ENCODE data around the gene MAMLD1.

Gene MAMLD1

DNA sequence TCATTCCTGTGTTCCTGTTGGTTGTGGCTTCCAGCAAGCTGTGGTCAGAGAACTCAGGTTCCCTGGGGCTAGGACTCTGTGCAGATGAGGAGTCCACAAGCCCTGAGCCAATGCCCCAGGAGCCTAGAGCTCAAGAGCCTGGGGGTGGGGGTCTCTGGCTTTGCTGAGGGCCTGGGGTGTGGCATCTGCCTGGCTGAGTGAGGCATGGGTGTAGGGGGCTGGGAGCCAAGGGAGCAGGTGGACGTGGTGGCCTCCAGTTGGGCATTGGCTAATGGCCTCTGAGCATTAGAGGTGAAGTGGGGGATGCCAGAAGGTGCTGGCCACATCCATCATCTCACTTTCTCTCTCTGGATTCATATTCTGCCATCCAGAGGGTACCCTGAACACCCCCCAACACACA is 5.3 kb upstream of the MAMLD1 start:
- DNase-seq (ENCODE audit: low read depth) = no peak

DNA sequence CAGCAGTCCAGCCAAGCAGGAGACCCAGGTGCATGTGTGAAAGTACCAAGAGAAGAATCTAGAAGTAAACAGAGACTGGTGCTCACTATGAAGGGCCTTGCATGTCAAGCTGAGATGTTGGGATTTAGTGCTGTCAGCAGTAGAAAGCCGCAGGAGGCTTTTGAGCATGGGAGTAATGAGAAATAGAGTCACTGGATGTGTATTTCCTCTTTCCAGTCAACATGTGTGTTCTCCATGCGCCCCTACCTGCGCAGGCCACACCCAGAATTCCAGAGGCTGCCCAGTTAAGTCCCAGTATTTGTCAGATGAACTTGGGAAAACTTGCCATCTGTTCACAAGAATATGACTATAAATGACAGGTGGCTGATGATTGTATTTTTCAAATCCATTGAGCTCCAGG is 4.5 kb upstream of the MAMLD1 start:
- no peak for DNase-seq (ENCODE audit: low read depth)

DNA sequence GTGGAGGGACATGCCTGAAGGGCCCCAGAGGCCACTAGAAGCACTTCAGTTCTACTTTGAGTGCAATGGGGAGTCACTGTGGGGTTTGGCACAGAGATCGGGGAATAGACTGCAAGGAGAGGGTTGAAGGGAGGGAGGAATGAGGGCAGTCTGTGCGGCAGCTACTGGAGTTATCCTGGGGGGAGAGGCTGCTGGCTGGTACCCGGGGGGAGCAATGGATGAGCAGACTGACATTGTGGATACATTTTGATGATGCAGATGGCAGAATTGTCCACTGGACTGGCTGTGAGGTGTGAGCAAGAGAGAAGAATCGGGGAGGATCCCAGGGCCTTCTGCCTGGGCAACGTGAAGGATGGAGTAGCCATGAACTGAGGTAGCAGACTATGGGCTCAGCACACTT is 2.8 kb upstream of the MAMLD1 start:
- DNase-seq (ENCODE audit: low read depth) = no peak

DNA sequence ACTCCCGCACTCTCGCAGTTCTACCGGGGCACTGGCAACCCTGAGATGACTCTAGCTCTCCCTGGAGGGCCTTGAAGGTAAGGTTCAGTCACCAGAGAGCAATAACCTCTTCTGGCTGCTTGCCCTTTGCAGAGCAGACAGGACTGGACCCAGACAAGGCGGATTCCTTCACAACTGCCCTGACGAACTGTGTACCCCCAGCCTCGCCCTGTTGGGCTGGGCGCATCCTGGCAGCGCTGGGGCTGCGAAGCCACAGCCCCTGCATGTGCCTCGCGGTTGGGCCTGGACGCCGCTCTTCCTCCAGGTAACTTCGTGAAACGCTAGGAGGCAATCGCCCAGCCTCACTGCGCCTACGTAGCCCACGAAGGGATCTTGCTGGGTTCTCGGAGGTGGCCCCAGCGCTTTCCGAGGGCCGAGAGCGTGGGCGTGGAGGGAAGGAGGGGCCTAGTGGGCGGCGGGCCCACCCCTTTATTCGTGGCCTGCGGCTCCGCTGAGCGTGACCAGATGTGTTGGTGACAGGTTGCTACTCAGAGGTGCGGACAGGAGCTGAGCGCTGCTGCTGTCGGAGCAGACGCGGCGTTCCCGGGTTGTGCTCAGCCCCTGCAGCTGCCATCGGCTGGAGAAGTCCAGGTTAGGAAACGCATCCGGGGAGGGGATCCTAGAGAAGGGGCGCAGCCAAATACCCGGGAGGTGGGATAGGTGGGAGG is 1.9 kb upstream of the MAMLD1 start:
- DNase-seq (ENCODE audit: low read depth) = no peak

DNA sequence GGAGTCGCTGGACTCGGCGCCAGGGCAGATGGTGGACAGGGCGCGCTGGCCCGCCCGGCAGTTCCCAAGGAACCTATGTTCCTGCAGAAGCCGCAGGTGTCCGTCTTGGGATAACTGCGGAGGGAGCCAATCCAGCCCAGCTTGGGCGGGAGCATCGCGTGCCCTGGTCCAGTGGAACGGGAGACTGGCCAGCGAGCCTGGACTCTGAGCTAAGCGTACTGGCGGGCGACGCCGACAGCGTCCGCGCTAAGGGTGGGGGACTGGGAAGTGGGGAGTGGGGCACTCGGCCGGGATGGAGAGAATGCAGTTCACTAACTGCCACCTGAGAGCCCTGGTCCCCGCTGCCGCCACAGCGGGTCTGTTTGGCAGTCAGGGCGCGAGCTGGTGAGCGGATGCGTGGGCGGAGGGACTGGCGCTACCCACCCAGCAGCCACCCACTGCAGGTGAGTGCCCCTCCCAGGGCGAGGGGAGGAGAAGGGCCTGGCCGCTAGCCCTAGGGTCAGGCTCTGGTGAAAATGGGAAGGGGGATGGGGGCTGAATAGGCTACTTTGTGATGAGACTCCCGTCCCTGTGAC is 1.3 kb upstream of the MAMLD1 start:
- no peak for DNase-seq (ENCODE audit: low read depth)

DNA sequence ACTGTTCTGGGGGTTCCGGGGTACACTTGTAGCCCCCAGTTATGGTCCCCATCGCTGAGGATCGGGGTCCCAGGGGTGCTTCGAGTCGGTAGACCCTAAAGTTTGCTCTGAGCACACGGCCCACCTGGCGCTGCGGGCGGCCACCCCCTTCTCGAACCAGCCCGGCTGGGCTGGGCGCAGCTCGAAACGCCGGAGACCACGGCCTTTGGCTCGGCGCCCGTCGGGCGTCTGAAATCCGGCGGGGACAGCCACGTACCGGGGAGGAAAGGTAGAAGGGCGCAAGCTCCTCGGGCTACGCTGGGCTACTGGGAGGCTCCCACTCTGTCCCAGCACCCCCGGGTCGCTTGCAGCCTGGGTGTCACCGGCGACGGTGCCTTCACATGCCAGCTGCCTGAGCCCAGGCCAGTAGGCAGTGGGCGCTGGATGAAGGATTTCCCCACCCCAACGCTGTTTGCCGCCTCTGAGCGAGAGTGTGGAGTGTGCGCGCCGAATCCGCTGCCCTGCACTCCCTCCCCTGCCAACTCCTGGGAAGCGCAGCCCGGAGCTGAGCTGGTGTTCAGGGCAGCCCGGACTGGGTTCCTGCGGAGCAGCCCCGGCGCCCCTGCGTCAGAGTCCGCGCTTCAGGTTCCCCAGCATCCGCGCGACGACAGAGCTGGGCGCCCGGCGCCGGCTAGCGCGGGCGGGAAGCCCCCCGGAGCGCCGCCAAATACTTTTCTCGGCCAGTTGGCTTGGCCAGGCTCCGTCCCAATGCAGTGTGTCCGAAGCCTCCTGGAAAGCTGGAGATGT is 637 bp downstream of the MAMLD1 start:
- no peak for DNase-seq (ENCODE audit: low read depth)

DNA sequence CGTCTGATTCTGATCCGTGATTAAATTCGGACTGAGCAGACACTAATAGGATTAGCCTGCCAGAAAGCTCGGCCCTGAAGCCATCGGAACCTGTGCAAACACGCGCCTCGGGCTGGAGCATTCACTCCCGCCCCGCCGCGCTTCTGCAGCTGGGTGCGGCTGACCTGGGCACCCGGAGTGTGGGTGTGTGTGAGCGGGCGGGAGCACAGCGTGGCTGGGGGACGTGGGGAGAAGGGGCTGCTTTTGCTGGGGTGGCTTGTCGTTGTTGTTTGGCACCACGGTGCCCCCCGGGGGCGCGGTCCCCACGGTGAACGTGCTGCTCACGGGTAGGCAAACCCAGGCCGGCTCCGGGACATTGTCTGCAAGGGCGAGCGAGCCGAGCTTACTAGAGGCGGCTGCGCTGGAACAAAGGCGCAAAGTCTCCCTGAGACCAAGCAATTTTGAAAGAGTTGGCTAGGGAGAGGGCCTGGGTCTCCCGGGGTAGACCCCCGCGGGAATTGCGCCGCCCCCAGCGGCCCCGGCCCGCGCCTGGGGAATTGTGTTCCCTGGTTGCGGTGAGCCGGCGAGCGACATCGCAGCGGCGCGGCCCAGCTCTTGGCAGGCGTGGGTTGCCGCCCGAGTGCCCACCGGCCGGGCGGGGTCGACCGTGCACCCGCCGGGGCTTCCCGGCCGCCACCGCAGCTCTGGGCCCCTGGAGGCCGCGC is 1.4 kb downstream of the MAMLD1 start:
- no peak for DNase-seq (ENCODE audit: low read depth)

DNA sequence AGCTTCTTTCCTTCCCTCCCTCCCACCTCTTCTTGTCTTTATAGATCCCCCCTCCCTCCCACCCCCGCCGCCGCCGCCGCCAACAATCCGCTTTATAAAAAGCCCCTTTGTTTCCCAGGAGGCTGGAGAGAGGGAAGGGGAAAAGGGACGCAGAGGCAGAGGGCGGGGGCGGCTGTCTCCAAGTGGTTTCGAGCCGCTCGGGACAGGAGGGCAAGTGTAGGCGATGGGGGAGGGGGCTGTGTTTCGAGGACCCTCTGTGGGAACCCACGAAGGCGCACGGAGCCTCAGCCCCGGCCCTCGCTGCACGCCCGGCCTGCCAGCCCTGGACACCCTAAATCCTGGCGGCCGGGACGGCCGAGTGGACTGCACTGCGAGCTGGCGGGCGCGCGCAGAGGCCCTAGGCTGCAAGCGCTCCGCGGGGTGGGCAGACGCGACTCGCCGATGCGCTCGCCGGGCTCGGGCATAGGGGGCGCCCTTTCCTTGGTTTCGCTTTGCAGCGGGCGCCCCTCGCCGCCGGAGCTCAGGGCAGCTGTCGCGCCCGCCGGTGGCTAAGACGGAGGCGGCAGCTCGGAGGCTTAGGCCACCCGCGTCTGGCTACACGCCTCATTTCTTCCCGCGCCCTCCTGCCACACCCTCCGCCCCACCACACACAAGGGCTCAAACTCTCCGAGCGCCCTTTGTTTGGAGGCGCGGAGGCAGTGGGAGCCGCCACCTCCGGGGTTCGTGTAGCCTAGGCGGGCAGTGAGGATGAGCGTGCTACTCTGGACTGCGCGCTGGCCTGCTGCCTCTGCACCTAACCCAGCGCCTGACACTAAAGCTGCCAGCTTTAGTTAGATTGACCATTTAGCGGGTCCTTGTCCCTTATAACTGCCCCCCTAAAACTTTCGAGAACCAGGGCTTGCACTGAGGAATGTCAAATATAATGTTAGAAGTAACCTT is 2.2 kb downstream of the MAMLD1 start:
- no peak for DNase-seq (ENCODE audit: low read depth)

DNA sequence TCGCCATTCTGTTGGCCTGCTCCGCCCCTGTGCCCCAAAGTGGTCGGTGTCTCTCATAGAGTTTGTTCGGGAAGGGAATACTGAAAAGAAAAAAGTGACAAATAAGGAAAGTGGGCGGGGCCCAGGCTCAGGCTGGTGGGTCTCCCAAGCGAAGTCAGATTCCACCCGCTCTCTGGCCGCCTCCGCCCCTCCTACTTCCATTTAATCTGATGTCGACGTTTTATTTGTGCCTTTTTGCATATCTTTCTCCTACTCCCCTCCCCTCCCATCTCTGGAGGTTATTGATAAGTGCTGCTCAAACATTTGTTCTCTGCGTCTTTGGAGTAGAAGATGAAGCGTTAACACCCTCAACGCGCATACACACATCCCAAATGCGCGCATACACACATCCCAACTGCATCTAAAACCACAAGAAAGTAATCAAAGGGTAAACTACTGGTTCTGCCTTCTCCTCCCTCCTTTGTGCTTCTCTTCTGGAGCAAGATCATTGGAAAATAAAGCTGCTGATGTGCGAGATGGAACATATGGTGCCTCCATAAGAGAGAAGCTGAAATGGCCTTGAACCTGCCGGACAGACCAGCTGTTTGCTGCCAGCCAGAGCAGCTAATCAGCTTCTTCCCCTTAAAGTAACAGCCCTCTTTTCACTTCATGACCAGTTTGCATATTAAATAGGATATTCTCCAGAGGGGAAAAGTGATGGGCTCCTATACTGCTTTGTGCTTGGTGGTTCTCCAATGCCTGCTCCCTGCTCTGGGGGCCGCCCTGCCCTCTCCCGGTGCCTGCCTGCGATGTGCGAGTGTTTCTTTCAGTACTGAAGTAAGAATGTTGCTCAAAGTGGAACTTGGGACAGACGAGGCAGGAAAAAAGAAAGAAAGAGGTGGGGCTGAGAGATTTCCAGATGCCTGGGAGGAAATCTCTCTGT is 3.1 kb downstream of the MAMLD1 start:
- no peak for DNase-seq (ENCODE audit: low read depth)

DNA sequence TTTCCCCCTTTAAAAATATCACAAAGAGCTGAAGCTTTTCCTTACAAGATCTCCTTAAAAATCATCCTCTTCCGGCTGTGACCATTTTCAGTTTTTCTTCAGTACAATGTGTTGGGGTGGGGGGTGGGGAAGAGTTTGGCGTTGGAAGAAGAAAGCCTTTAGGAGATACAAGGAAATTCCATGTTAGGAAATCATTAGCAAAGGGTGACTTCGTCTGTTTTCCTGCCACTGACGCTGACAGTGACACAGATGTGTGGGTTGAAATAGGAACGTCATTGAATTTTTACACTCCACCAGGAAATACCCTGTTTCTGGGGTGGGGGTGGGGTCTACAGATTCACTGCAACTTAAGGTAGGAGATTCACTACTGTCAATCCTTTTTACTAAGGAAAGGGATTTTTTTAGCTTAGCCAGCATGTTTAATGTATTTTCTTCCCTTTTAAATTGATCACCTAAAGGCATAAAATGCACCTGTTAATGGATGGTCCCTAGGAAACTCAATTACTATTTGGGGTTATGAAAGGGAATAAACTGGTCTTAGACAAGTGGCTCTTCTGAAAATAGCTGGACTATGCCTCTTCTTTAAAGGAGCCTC is 3.9 kb downstream of the MAMLD1 start:
- no peak for DNase-seq (ENCODE audit: low read depth)

DNA sequence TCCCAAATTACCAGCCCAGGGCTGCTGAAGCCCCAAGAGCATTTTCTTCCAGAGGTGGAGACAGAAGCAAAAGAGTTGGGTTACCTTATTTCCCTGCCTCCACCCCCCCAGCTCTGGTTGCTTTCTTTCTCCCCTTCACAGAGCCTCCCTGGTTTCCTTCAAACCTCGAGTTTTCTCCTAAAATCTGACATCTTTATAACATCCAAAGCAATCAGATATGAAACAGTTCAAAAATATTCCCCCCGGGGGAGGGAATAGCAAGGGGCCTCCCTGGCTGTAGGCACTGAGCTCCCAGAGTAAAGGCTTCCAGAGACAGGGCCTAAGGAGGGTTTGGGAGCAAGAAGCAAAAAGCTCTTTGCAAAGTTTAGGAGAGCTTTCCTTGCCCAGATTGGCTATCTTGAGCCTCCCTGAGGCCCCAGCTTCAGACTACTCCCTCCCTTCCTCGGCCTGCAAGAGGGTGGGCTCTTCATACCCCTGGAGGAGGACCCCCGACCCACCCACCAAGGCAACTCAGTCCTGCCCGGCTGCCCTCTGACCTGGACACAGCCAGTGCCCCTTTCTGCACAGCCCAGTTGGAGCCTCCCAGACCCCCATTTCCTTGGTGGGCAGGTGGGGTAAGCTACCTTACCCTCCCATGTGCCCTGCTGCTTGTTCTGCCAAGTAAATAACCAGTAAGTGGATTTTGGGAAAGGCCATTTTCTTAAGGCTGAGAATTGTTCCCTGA is 7.6 kb downstream of the MAMLD1 start:
- DNase-seq (ENCODE audit: low read depth) = no peak

DNA sequence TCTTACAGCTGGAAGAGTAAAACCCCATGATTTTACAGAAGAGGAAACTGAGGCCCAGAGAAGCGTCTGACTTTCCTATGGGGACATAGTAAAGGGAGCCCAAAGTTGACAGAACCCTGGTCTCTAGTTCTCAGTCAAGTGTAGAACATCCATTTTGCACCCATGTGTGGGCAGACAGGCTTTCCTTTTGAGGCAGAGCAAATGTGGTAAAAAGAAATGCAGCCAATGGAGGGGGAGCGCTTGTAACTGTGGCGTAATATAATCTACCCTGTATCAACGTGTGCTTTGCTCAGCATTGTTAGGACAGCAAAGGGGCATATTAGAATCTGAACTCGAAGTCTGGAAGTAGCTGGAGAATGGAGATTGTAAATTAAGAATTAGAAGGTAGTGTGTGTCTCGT is 8.8 kb downstream of the MAMLD1 start:
- no peak for DNase-seq (ENCODE audit: low read depth)

DNA sequence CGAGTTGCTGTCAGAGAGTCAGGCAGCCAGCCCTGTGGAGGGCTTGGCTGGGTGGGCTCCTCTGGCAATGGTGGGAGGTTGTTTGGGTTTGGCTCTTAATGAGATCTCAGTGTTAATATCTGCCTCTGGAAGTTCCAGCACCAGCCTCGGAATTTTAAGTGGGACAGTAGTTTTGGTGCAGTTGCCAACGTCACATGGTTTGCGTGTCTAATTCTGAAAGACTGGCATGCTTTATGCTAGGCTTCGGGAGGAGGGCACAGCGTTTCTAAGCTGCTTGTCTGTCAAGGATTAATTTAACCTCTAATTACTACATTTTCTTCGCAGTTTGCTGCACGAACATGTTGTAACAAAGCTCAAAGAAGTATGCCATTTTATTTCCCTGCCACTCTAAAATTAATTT is 9.2 kb downstream of the MAMLD1 start:
- DNase-seq (ENCODE audit: low read depth) = no peak

DNA sequence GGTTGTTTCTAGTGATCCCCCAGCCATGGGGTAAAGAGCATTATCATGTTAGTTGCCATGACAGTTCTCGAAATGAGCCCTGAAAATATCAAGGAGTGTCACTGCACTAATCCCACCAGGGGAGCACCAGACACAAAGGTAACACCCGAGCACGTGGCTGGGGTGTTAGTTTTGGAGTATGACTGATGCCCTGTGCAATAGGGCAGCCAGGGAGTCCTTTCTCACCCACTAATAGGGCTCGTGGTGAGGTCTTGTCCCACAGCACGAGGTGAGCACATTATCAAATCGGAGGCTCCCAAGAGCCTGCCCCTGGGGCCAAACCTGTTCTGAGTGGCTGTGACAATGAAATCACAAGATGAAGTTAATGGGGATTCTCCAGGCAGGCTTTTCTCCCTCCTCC is 9.6 kb downstream of the MAMLD1 start:
- DNase-seq (ENCODE audit: low read depth) = no peak

DNA sequence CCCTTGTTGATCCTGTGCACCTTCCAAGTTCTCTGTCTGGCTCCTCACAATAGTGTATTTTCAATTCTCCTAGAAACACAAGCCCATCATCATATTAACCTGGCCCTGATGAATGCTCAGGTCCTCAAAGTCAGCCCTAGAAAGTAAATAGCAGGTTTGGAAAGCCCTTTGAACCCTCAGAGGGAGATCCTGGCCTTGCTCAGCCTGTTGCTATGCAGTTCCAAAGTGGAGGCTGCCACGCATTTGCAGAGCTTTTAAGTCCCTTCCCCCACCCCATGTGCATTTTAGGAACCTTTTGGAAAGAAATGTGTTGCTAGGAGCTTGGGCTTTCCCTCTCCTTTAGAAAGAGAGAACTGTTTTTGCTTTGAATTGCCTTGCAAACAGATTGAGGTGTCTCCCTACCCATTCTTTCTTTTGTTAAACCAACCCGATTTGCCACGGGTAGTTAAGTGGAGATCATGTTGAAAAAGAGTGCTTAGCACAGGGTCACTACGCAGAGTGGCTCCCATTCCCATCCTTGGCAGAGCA is 12.2 kb downstream of the MAMLD1 start:
- no peak for DNase-seq (ENCODE audit: low read depth)

DNA sequence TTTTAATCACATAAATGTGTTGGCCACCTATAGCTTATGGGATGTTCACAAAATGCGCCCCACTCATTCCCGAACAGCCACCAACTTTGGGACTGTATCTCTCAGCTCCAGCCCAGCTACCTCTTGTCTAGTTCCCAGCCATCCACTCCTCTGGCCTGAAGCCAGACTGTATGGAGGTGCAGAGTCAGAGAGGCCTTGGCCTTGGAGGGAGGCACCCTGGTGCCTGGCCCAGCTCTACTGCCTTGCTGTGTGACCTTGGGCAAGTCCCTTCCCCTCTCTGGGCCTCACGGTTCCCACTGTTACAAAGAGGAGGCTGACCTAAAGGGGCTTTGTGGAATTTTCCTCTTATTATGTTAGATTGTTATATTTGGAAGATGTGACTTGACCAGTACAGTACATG is 13.9 kb downstream of the MAMLD1 start:
- no peak for DNase-seq (ENCODE audit: low read depth)

DNA sequence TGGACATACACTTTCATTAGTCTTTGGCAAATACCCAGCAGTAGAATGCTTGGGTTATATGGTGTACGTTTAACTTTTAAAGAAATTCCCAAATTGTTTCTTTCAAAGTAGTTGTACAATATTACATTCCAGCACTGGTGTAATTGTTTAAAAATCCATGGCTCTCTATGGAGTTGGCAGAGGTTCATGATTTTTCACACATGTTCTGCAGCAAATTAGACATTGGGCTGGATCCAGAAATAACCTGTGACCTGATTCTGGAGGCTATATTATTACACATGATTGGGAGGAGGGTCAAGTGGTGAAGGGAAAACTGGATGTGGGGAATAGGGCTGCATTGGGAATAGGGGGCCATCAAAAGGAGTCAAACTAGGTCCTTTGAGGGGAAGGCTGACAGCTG is 41.9 kb downstream of the MAMLD1 start:
- no peak for DNase-seq (ENCODE audit: low read depth)

DNA sequence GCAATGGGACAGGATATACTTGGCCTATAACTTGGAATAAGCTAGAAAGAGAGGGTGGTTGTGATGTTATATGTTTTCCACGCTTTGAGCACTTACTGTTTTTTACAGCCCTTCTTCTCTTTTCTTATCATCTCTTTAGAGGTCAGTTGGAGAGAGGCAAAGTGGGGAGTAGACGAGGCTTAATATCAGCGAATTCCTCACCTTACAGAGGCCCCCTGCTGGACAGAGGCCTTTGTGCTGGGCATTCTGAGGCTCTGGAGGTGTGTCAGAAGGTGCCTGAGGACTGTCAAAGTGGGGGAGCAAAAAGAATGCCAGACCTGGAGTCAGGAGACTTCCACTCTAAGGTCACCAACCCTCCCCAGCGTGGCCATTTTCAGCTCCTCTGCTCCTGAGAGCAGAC is 42.5 kb downstream of the MAMLD1 start:
- no peak for DNase-seq (ENCODE audit: low read depth)

DNA sequence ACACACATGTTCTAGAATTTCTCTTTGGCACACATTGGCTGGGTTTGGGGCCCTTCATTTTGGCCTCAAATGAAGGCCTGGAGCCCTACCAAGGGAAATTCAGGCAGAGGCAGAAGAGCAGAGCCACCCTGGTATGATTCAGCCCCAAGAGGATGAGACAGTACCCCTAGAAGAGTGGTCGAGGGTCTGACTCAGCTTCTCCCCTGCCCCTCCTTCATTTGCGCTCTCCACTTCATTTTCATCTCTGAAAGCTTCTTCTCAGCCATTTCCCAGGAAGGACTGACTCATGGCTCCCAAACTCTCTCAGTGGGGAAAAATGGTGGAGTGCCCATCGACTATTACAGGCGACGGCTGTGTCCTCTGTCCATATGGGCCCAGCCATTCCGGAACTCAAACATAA is 43.5 kb downstream of the MAMLD1 start:
- DNase-seq (ENCODE audit: low read depth) = no peak

All from HS-27A (cell line).